HepG2 (cell line): ENCODE measurements around the gene FOSB. TPM values are rescaled to one million over a fixed set of nuclear protein-coding genes. Genes with fewer than 3 reads are reported as not detected.

Source experiments
- BORCS8-MEF2B ChIP-seq: sonication (generic); formaldehyde crosslinking; IDR thresholded peaks from 2 replicates; pipeline ENCODE4 v1.8.0; 2022; ENCODE audit warnings: mild to moderate bottlenecking, missing genetic modification reagents
- CAMTA2 ChIP-seq: sonication (generic); formaldehyde crosslinking; IDR thresholded peaks from 2 replicates; pipeline ENCODE4 v1.4.0; 2020; ENCODE audit warnings: mild to moderate bottlenecking, missing genetic modification reagents, borderline replicate concordance
- GPBP1L1 ChIP-seq: sonication (generic); formaldehyde crosslinking; IDR thresholded peaks from 2 replicates; pipeline ENCODE4 v1.5.0; 2020; ENCODE audit warnings: mild to moderate bottlenecking, missing genetic modification reagents
- KMT2B ChIP-seq: IDR thresholded peaks from 2 replicates; pipeline ENCODE4 v1.6.1; 2016; ENCODE audit warnings: missing genetic modification reagents, missing compliant biosample characterization
- NRL ChIP-seq: sonication (generic); formaldehyde crosslinking; IDR thresholded peaks from 2 replicates; pipeline ENCODE4 v1.5.0; 2020; ENCODE audit warnings: missing genetic modification reagents, mild to moderate bottlenecking, moderate library complexity, borderline replicate concordance
- RARA ChIP-seq: IDR thresholded peaks from 2 replicates; pipeline ENCODE4 v1.6.1; 2016; ENCODE audit warnings: missing genetic modification reagents, missing compliant biosample characterization
- RBFOX2 ChIP-seq: fragments of 200-400 bp; formaldehyde crosslinking; IDR thresholded peaks from 2 replicates; pipeline ENCODE4 v1.6.1; 2017; ENCODE audit warnings: low read depth, mild to moderate bottlenecking, low read length
- RORA ChIP-seq: sonication (generic); formaldehyde crosslinking; IDR thresholded peaks from 2 replicates; pipeline ENCODE4 v1.5.0; 2020; ENCODE audit warnings: mild to moderate bottlenecking, missing genetic modification reagents, moderate library complexity
- SKI ChIP-seq: fragments of 450-650 bp; IDR thresholded peaks from one replicate; pipeline ENCODE4 v1.6.1; 2018; ENCODE audit warnings: mild to moderate bottlenecking; ENCODE audit not compliant: partially characterized antibody
- STAG1 ChIP-seq: sonication (generic); formaldehyde crosslinking; IDR thresholded peaks from 2 replicates; pipeline ENCODE4 v1.4.0; 2020; ENCODE audit warnings: missing genetic modification reagents
- ZFP1 ChIP-seq: IDR thresholded peaks from 2 replicates; pipeline ENCODE4 v1.6.1; 2016
- ZHX2 ChIP-seq, 2 experiments: sonication (generic) in 1 of 2; formaldehyde crosslinking in 1 of 2; IDR thresholded peaks; 2 replicates each; pipeline versions ENCODE4 v1.6.1 to v1.9.0; 2014 to 2022; ENCODE audit warnings: antibody characterized with exemption in 1 of 2, borderline replicate concordance in 1 of 2, inconsistent platforms in 1 of 2, low read depth in 1 of 2, missing genetic modification reagents in 1 of 2
- ZKSCAN1 ChIP-seq: fragments of 150-350 bp; IDR thresholded peaks from 2 replicates; pipeline ENCODE4 v1.6.1; 2014; ENCODE audit warnings: low read length
- ZNF207 ChIP-seq: fragments of 450-650 bp; IDR thresholded peaks from 2 replicates; pipeline ENCODE4 v1.6.1; 2016; ENCODE audit warnings: antibody characterized with exemption, borderline replicate concordance
- polyA plus RNA-seq, 8 experiments: library from polyadenylated mRNA; depleted of rRNA in 3 of 8; stranded (reverse) in 7 of 8; unstranded in 1 of 8; fragments of >200 nt; fragmentation: Illumina TruSeq in 4 of 8; extraction: Trizol in 4 of 8; gene quantifications; 2 replicates each; pipeline versions ENCODE4 v1.2.1 to v1.2.3, GENCODE V29; 2011 to 2016; ENCODE audit warnings: low read depth in 4 of 8, missing spikeins in 1 of 8, mixed read lengths in 1 of 8; ENCODE audit not compliant: insufficient read depth in 1 of 8
- total RNA-seq, 5 experiments: library from RNA; depleted of rRNA; stranded (reverse); fragments of >200 nt; fragmentation: Illumina TruSeq; extraction: Trizol; gene quantifications; 2 replicates each; pipeline ENCODE4 v1.2.3, GENCODE V29; 2016; ENCODE audit warnings: low read depth in 1 of 5

The FOSB gene
- total and polyA plus RNA-seq, 2 of the 13 experiments (the other 11 are each of a cell fraction or from before 2014, with no cell fraction given), result 2.8 to 6.0 TPM

- TF ChIP-seq ZNF207, result no peak
- TF ChIP-seq ZKSCAN1, result no peak
- TF ChIP-seq ZFP1 (CRISPR knock-in tag), result no peak
- 0 out of 2 replicates have a peak, but pooled peaks have one; percentile 14 for TF ChIP-seq ZHX2 (IDR thresholded peaks at IDR 0.05; ENCODE audit: low read depth)
- TF ChIP-seq ZHX2 (CRISPR knock-in tag; IDR thresholded peaks at IDR 0.05; ENCODE audit: borderline replicate concordance), result no peak; the same call in 1 of the 2 replicates
- TF ChIP-seq RORA (CRISPR knock-in tag), result no peak
- TF ChIP-seq CAMTA2 (CRISPR knock-in tag), result no peak
- peak; percentile 3; the same call in 1 of the 2 replicates for TF ChIP-seq RARA (CRISPR knock-in tag)
- TF ChIP-seq BORCS8-MEF2B (CRISPR knock-in tag), result no peak
- no peak for TF ChIP-seq NRL (CRISPR knock-in tag)
- TF ChIP-seq SKI, result peak; percentile 46
- peak; percentile 33 for TF ChIP-seq STAG1
- no peak for TF ChIP-seq GPBP1L1 (CRISPR knock-in tag)
- TF ChIP-seq KMT2B (CRISPR knock-in tag), result no peak; the same call in 1 of the 2 replicates
- TF ChIP-seq RBFOX2, result peak; percentile 81
Measured at GRCh38 chr19:45506246-45506988, 38.6 kb downstream of the FOSB start (continued).
